Endothelial cell of umbilical vein (primary cell): Measurements from ENCODE around the gene FBXO34. TPM values are rescaled to one million over a fixed set of nuclear protein-coding genes. Genes with fewer than 3 reads are reported as not detected.

Experiments
- BruUV-seq: library from RNA; stranded (reverse); fragments of 400-500 nt; replicated peaks from 2 replicates; lab custom pipeline; 2021; lab: Mats Ljungman, UMichigan
- CTCF ChIA-PET: fragments of 300-600, 350-600 bp; sonication (Branson Sonifier 250); formaldehyde crosslinking; loops from one replicate; lab custom pipeline; 2021; ENCODE audit warnings: antibody characterized with exemption, inconsistent platforms; lab: Charles Lee
- POLR2A ChIA-PET: fragments of 300-600, 350-600 bp; sonication (Branson Sonifier 250); formaldehyde crosslinking; loops from one replicate; lab custom pipeline; 2021; ENCODE audit warnings: antibody characterized with exemption, inconsistent platforms; lab: Charles Lee
- DNase-seq: peaks from one replicate; pipeline ENCODE4 v3.0.0-alpha.2; 2011; ENCODE audit warnings: low read depth, low spot score
- FAIRE-seq: peaks from 2 replicates; lab custom pipeline; 2011; peaks lifted over from hg19 to GRCh38; lab: Jason Lieb, UNC
- H2AFZ ChIP-seq: 2 replicates; pipeline ENCODE4 v1.6.0; 2012; ENCODE audit warnings: low read depth, low read length, control low read depth, inconsistent platforms
- H3K27ac ChIP-seq: 2 replicates; pipeline ENCODE4 v1.5.1; 2011; ENCODE audit warnings: low read depth, mild to moderate bottlenecking, control low read depth, low read length, moderate library complexity; ENCODE audit not compliant: insufficient read depth
- H3K27me3 ChIP-seq, 2 experiments: 2 replicates each; pipeline versions ENCODE4 v1.6.0 to v1.6.1; 2011; ENCODE audit warnings: low read length in 2 of 2, mixed read lengths in 1 of 2; ENCODE audit not compliant: control insufficient read depth in 2 of 2, insufficient read depth in 2 of 2
- H3K36me3 ChIP-seq, 2 experiments: 2 replicates in 1 of 2; 3 replicates in 1 of 2; pipeline ENCODE4 v1.5.1; 2011; ENCODE audit warnings: low read length in 2 of 2, mild to moderate bottlenecking in 1 of 2, moderate library complexity in 1 of 2; ENCODE audit not compliant: control insufficient read depth in 2 of 2, insufficient read depth in 2 of 2; ENCODE audit errors: extremely low read depth in 1 of 2
- H3K4me1 ChIP-seq: 3 replicates; pipeline ENCODE4 v1.5.1; 2011; ENCODE audit warnings: mild to moderate bottlenecking, low read length; ENCODE audit not compliant: control insufficient read depth, insufficient read depth; ENCODE audit errors: extremely low read depth
- H3K4me2 ChIP-seq: 2 replicates; pipeline ENCODE4 v1.6.1; 2011; ENCODE audit warnings: low read length, control low read depth, mixed read lengths; ENCODE audit not compliant: insufficient read depth
- H3K4me3 ChIP-seq, 3 experiments: fragments of 200-600 bp in 1 of 3; sonication (generic), shearing (Covaris generic) in 1 of 3; replicated peaks in 1 of 3; 2 replicates each; pipeline ENCODE4 v1.5.1; 2011 to 2016; ENCODE audit warnings: control low read depth in 3 of 3, low read length in 3 of 3, mild to moderate bottlenecking in 2 of 3, inconsistent platforms in 1 of 3, low read depth in 1 of 3, moderate library complexity in 1 of 3; ENCODE audit not compliant: insufficient read depth in 1 of 3
- H3K79me2 ChIP-seq: 2 replicates; pipeline ENCODE4 v1.6.0; 2012; ENCODE audit warnings: low read length, inconsistent platforms; ENCODE audit not compliant: control insufficient read depth, insufficient read depth
- H3K9ac ChIP-seq: replicated peaks from 2 replicates; pipeline ENCODE3; 2011; ENCODE audit warnings: low read length, control low read depth; ENCODE audit not compliant: insufficient read depth; ENCODE audit errors: extremely low read depth
- H3K9me1 ChIP-seq: replicated peaks from 3 replicates; pipeline ENCODE4 v1.6.0; 2011; ENCODE audit warnings: mild to moderate bottlenecking, low read length; ENCODE audit not compliant: control insufficient read depth, insufficient read depth; ENCODE audit errors: extremely low read depth
- H3K9me3 ChIP-seq: replicated peaks from 2 replicates; pipeline ENCODE4 v1.5.1; 2012; ENCODE audit warnings: low read length, inconsistent platforms; ENCODE audit not compliant: control insufficient read depth, insufficient read depth
- H4K20me1 ChIP-seq: replicated peaks from 2 replicates; pipeline ENCODE3; 2011; ENCODE audit warnings: mild to moderate bottlenecking, low read length; ENCODE audit not compliant: control insufficient read depth, insufficient read depth; ENCODE audit errors: extremely low read depth
- CTCF ChIP-seq, 2 donors: IDR thresholded peaks; 1 replicate in 1 of 2; 2 replicates in 1 of 2; pipeline ENCODE4 v1.5.1; 2011; ENCODE audit warnings: low read length in 2 of 2, mild to moderate bottlenecking in 2 of 2, moderate library complexity in 2 of 2, control low read depth in 1 of 2, inconsistent platforms in 1 of 2, low read depth in 1 of 2; ENCODE audit not compliant: insufficient read depth in 1 of 2; ENCODE audit errors: extremely low read depth in 1 of 2
- FOS ChIP-seq: IDR thresholded peaks from 2 replicates; pipeline ENCODE4 v1.6.1; 2011; ENCODE audit warnings: mild to moderate bottlenecking, low read length, moderate library complexity, borderline replicate concordance; ENCODE audit not compliant: insufficient read depth
- MYC ChIP-seq: IDR thresholded peaks from one replicate; pipeline ENCODE4 v1.6.1; 2011; ENCODE audit warnings: mild to moderate bottlenecking, low read depth, low read length
- POLR2A ChIP-seq: IDR thresholded peaks from 2 replicates; pipeline ENCODE4 v1.6.1; 2012; ENCODE audit warnings: low read depth, mild to moderate bottlenecking, control low read depth, low read length
- POLR2AphosphoS5 ChIP-seq: IDR thresholded peaks from 2 replicates; pipeline ENCODE4 v1.6.1; 2012; ENCODE audit warnings: low read depth, mild to moderate bottlenecking, control low read depth, low read length, moderate library complexity; ENCODE audit not compliant: insufficient read depth
- dilution Hi-C: fragments of 300-500 bp; cut with MboI; formaldehyde crosslinking; loops from one replicate; pipeline ENCODE4 v1.15.0; 2019; ENCODE audit warnings: low sequenced_read_pairs; ENCODE audit not compliant: extremely low pct_ligation_motif_present
- intact Hi-C: fragments of 100-400 bp; cut with micrococcal nuclease; formaldehyde crosslinking; loops from one replicate; pipeline ENCODE4 v1.10.0; 2022
- polyA plus RNA-seq, 4 experiments: library from polyadenylated mRNA; depleted of rRNA in 3 of 4; stranded (reverse) in 3 of 4; unstranded in 1 of 4; fragments of >200 nt; gene quantifications; 2 replicates each; pipeline versions ENCODE4 v1.2.1 to v1.2.3, GENCODE V29; 2011 to 2012; ENCODE audit warnings: missing spikeins in 1 of 4
- total RNA-seq: library from RNA; stranded (reverse); gene quantifications from 2 replicates; pipeline ENCODE4 v1.2.3, GENCODE V29; 2021
- TF ChIP-seq, protein P1 (sequence below): IDR thresholded peaks from 2 replicates; pipeline ENCODE4 v1.6.1; 2011; ENCODE audit not compliant: insufficient read depth, insufficient read length

Gene FBXO34
- total and polyA plus RNA-seq, 2 donors (not counting 3 experiments of a cell fraction or from before 2014, with no cell fraction given) = 8.5 to 14.2 TPM

GRCh38 chr14:55272387-55272786 lies 1.2 kb downstream of the FBXO34 start:
- POLR2A ChIA-PET = no interaction called here
- no peaks in the 10 kb centered on the region for H3K9me3 ChIP-seq
- intact Hi-C loops = loop anchor here (5.0 kb wide), 2 partner anchors 60 to 140 kb away; partner anchors contain the start of gene ATG14
- H3K27me3 ChIP-seq = no peaks in the 10 kb centered on the region
- peak overlapping the region; percentile 98 for H3K9ac ChIP-seq
- peaks cover 3% of the 10 kb centered on the region for H4K20me1 ChIP-seq
- peak overlapping the region; percentile 88 for H3K27ac ChIP-seq
- H3K4me1 ChIP-seq = peaks cover 26% of the 10 kb centered on the region
- BruUV-seq = no TSS peak
- H3K79me2 ChIP-seq = peaks cover 43% of the 10 kb centered on the region
- DNase-seq = no peak
- FAIRE-seq = peak; percentile 15
- H3K9me1 ChIP-seq = no peaks in the 10 kb centered on the region
- H3K4me2 ChIP-seq = peak overlapping the region; percentile 98
- dilution Hi-C loops = no loop called here
- H3K4me3 ChIP-seq = peak overlapping the region; percentile 85 to 99 (median 98)
- H2AFZ ChIP-seq = peak overlapping the region; percentile 96
- no peaks in the 10 kb centered on the region for H3K36me3 ChIP-seq
- CTCF ChIA-PET = interaction anchor here (0.8 to 5.5 kb wide), 5 partner anchors 10 to 156 kb away, joined by 3 to 71 read pairs (median 3); no protein-coding TSS in a partner anchor
- TF ChIP-seq MYC = no peak
- TF ChIP-seq POLR2A = no peak
- no peak for TF ChIP-seq FOS
- TF ChIP-seq CTCF (IDR thresholded peaks at IDR 0.05; ENCODE audit: extremely low read depth in 1 of 2, insufficient read depth in 1 of 2, low read depth in 1 of 2, low read length in 2 of 2) = no peak
- TF ChIP-seq, protein P1, sequence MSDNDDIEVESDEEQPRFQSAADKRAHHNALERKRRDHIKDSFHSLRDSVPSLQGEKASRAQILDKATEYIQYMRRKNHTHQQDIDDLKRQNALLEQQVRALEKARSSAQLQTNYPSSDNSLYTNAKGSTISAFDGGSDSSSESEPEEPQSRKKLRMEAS = no peak

- intact Hi-C loops (loop anchor here (5.0 kb wide), 2 partner anchors 61 to 139 kb away; partner anchors contain the start of gene ATG14), dilution Hi-C loops (no loop called here)
- H4K20me1 ChIP-seq = peaks cover 3% of the 10 kb centered on the region
- TF ChIP-seq POLR2AphosphoS5 (no peak), MYC (no peak)
- no peak overlapping the region for H2AFZ ChIP-seq
- peak overlapping the region; percentile 98 for H3K9ac ChIP-seq
- H3K79me2 ChIP-seq = peaks cover 46% of the 10 kb centered on the region
- BruUV-seq = TSS peak; percentile 28
- no peak overlapping the region for H3K27ac ChIP-seq
- FAIRE-seq (no peak), DNase-seq (peak; percentile 41)
- peak overlapping the region in 2 of 3 experiments; percentile 8 to 98 for H3K4me3 ChIP-seq
- H3K4me1 ChIP-seq = peaks cover 31% of the 10 kb centered on the region
- ChIA-PET POLR2A (no interaction called here), CTCF (interaction anchor here (1.5 to 5.5 kb wide), 3 partner anchors 24 to 82 kb away, joined by 3 to 71 read pairs (median 3); no protein-coding TSS in a partner anchor)
- H3K9me3 ChIP-seq = no peaks in the 10 kb centered on the region
- H3K4me2 ChIP-seq = peak overlapping the region; percentile 98
- H3K27me3 ChIP-seq = no peaks in the 10 kb centered on the region
- H3K9me1 ChIP-seq = no peaks in the 10 kb centered on the region
- no peaks in the 10 kb centered on the region for H3K36me3 ChIP-seq
Measured at GRCh38 chr14:55272922-55273321, 1.7 kb downstream of the FBXO34 start.
